Measurements from ENCODE around the gene GFOD2.

GRCh38 chr16:67653789-67654402, 65.2 kb downstream of the GFOD2 start:
- no peak for TF ChIP-seq CTCF (IDR thresholded peaks at IDR 0.05)
- no peak for TF ChIP-seq POLR2A (IDR thresholded peaks at IDR 0.05)
